ENCODE data around the gene PTPRG.

- TF ChIP-seq CTCF (IDR thresholded peaks at IDR 0.05; ENCODE audit: low read depth, low read length, poor library complexity, severe bottlenecking) (no peak), EZH2phosphoT487 (IDR thresholded peaks at IDR 0.05; ENCODE audit: borderline replicate concordance, low read length) (no peak)
Observed at GRCh38 chr3:62276658-62277180, 715.3 kb downstream of the PTPRG start.

Measured in DOHH2 (cell line).